Ascending aorta (tissue), 2 donors: ENCODE results near the gene NAP1L4. TPM values are rescaled to one million over a fixed set of nuclear protein-coding genes. Genes with fewer than 3 reads are reported as not detected.
A peak's percentile ranks its signal among the peaks of the same experiment; 100 is the strongest.

Experiments
- DNase-seq, 2 donors: peaks; one replicate each; pipeline ENCODE4 v3.0.0-alpha.2; 2019; ENCODE audit warnings: low spot score in 2 of 2
- H3K27ac ChIP-seq, 2 donors: fragments of 200-600 bp; sonication (generic); one replicate each; pipeline ENCODE4 v1.5.1; 2016 to 2017; ENCODE audit warnings: mild to moderate bottlenecking in 1 of 2
- H3K27me3 ChIP-seq: fragments of 200-600 bp; sonication (generic); one replicate; pipeline ENCODE4 v1.5.1; 2017
- H3K36me3 ChIP-seq, 2 donors: fragments of 200-600 bp; sonication (generic); one replicate each; pipeline ENCODE4 v1.5.1; 2016
- H3K4me1 ChIP-seq, 2 donors: fragments of 200-600 bp; sonication (generic); one replicate each; pipeline ENCODE4 v1.5.1; 2016 to 2017; ENCODE audit warnings: mild to moderate bottlenecking in 1 of 2
- H3K4me3 ChIP-seq, 2 donors: fragments of 200-600 bp; sonication (generic); one replicate each; pipeline ENCODE4 v1.5.1; 2016 to 2017; ENCODE audit warnings: mild to moderate bottlenecking in 1 of 2
- H3K9me3 ChIP-seq, 2 donors: fragments of 200-600 bp; sonication (generic); one replicate each; pipeline ENCODE4 v1.5.1; 2016
- intact Hi-C: fragments of 100-400 bp; cut with DNase I; formaldehyde crosslinking; loops from one replicate; pipeline ENCODE4 v1.15.1; 2023
- total RNA-seq: library from RNA; depleted of rRNA; stranded (reverse); fragments of >200 nt; gene quantifications from one replicate; pipeline ENCODE4 v1.1.0, GENCODE V29; 2016
- TF ChIP-seq, protein P1 (sequence below), 3 experiments: fragments of 200-600 bp in 2 of 3; fragments of 450-650 bp in 1 of 3; sonication (generic) in 2 of 3; IDR thresholded peaks; one replicate each; pipeline ENCODE4 v1.5.1; 2016 to 2019; ENCODE audit warnings: antibody characterized with exemption in 3 of 3, mild to moderate bottlenecking in 1 of 3, moderate library complexity in 1 of 3

Gene NAP1L4
- total RNA-seq, 1 donor from 2014 or later, result 54.5 TPM

GRCh38 chr11:2955906-2956476, 36.1 kb downstream of the NAP1L4 start:
- DNase-seq, result no peak
- no peak overlapping the region for H3K27ac ChIP-seq
- intact Hi-C loops, result no loop called here
- peaks cover 0 to 3% of the 10 kb centered on the region in 2 donors for H3K4me1 ChIP-seq
- TF ChIP-seq, protein P1, sequence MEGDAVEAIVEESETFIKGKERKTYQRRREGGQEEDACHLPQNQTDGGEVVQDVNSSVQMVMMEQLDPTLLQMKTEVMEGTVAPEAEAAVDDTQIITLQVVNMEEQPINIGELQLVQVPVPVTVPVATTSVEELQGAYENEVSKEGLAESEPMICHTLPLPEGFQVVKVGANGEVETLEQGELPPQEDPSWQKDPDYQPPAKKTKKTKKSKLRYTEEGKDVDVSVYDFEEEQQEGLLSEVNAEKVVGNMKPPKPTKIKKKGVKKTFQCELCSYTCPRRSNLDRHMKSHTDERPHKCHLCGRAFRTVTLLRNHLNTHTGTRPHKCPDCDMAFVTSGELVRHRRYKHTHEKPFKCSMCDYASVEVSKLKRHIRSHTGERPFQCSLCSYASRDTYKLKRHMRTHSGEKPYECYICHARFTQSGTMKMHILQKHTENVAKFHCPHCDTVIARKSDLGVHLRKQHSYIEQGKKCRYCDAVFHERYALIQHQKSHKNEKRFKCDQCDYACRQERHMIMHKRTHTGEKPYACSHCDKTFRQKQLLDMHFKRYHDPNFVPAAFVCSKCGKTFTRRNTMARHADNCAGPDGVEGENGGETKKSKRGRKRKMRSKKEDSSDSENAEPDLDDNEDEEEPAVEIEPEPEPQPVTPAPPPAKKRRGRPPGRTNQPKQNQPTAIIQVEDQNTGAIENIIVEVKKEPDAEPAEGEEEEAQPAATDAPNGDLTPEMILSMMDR (IDR thresholded peaks at IDR 0.05), result no peak
- H3K9me3 ChIP-seq, result no peaks in the 10 kb centered on the region
- H3K36me3 ChIP-seq, result peaks cover 87 to 89% of the 10 kb centered on the region in 2 donors
- no peak overlapping the region for H3K4me3 ChIP-seq
- no peaks in the 10 kb centered on the region for H3K27me3 ChIP-seq

DNA sequence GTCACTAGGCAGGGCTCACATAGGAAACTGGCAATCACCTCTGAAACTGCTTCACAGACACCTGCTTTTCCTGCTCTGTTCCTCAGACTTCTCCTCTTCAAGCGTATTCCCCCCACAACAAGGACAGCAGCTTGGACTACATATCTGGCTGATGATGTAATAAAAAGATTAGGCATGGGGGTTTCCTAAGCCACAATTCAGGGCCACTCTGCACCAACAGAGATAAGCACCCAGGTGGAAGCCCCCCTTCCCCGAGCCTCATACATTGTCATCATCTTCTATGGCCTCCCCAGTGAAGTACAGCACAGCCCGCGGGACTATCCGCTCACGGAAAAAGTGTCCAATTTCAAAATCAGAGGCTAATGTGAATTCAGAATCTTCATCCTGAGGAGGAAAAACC, 37.9 kb downstream of the NAP1L4 start:
- H3K27me3 ChIP-seq, result no peaks in the 10 kb centered on the region
- H3K4me1 ChIP-seq, result peaks cover 0 to 3% of the 10 kb centered on the region in 2 donors
- no peak for DNase-seq
- H3K36me3 ChIP-seq, result peaks cover 87 to 92% of the 10 kb centered on the region in 2 donors
- H3K4me3 ChIP-seq, result no peak overlapping the region
- TF ChIP-seq, protein P1 (IDR thresholded peaks at IDR 0.05), result no peak
- H3K9me3 ChIP-seq, result no peaks in the 10 kb centered on the region
- intact Hi-C loops, result no loop called here
- H3K27ac ChIP-seq, result no peak overlapping the region

DNA sequence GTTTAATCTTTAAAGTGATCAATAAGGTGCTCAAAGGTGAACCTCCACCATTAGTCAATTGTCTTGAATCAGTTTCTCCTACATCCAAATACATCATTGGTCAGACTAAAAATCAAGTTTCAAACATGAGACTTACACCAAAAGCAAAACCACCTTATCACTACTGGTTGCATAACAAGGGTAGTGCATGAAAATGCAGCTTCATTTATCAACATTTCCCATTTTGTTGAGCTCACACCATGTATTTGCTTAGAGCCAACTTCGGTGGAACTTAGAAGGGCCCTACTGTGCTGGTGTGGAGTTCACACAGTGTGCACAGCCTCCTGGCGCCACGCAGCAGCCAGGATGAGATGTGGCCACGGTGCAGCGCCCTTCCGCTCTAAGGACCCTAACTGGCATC, 39.8 kb downstream of the NAP1L4 start:
- peaks cover 0 to 3% of the 10 kb centered on the region in 2 donors for H3K4me1 ChIP-seq
- no peak overlapping the region for H3K4me3 ChIP-seq
- DNase-seq, result no peak
- no peak overlapping the region for H3K27ac ChIP-seq
- H3K27me3 ChIP-seq, result no peaks in the 10 kb centered on the region
- H3K36me3 ChIP-seq, result peaks cover 84 to 87% of the 10 kb centered on the region in 2 donors
- intact Hi-C loops, result no loop called here
- no peaks in the 10 kb centered on the region for H3K9me3 ChIP-seq
- TF ChIP-seq, protein P1 (IDR thresholded peaks at IDR 0.05), result no peak

DNA sequence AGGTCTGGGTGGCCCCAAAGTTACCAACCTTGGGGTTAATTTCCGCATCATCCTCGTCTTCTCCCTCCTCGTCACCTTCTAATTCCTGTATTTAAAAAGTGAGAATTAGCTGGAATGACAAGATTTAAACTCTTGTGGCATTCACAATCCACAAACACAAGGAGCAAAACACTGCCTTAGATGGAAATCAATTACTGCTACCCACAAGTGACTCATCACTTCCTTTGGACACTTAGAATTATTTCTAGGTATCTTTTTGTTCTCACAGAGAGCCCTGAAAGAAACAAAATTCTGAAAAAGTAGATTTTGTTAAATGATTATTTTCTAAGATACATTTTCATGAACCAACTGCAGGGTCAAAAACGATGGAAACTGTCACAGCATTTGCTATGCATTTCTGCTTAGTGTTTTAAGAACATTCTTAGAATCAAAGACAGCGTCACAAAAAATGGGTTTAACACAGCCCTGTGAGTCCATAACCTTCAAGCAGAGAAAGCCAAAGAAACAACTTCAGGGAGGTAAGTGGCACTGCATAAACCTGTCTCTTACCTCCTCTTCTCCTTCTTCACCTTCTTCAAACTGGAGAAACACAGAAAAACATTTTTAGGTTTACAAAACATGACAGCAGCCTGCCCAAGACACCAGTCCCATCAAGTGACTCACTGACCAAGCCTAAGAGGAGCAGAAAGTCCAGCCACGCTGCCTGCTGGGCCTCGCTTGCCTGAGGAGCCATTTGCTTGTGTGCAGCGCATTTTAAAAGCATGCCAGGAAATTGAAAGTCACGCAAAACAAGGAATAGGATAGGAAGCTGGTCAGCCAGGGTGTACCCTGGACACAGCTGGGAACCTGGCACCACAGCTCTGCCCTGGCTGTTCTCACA, 40.7 kb downstream of the NAP1L4 start:
- intact Hi-C loops, result no loop called here
- H3K27me3 ChIP-seq, result no peaks in the 10 kb centered on the region
- TF ChIP-seq, protein P1 (IDR thresholded peaks at IDR 0.05), result no peak
- H3K36me3 ChIP-seq, result peaks cover 75 to 84% of the 10 kb centered on the region in 2 donors
- no peak overlapping the region for H3K4me3 ChIP-seq
- H3K27ac ChIP-seq, result peak overlapping the region; percentile 32 to 34
- peaks cover 0 to 3% of the 10 kb centered on the region in 2 donors for H3K4me1 ChIP-seq
- DNase-seq, result no peak
- H3K9me3 ChIP-seq, result no peaks in the 10 kb centered on the region

DNA sequence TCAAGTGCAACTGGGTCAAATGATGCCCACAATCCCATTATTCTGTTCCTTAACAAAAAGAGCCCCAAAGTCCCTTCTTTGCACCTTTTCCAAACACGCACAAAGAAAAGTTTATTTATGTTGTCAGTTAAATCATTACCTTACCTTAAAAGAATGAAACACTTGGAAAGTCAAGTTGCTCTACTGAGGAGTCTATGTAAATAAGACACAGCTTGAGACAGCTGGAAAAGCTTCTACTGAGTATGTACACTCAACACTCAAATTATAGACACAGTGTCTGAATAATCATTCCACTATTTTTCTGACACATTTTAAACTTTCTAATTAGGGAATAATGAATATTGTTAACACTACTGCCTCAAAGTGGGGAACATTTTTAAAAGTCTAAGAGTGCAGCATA, 41.3 kb downstream of the NAP1L4 start:
- Histone ChIP-seq H3K4me1 (peaks cover 3% of the 10 kb centered on the region in 2 donors), H3K4me3 (no peak overlapping the region), H3K27ac (peak overlapping the region; percentile 32 to 34), H3K36me3 (peaks cover 69 to 79% of the 10 kb centered on the region in 2 donors), H3K27me3 (no peaks in the 10 kb centered on the region), H3K9me3 (no peaks in the 10 kb centered on the region)
- TF ChIP-seq, protein P1 (IDR thresholded peaks at IDR 0.05), result no peak
- intact Hi-C loops, result no loop called here
- no peak for DNase-seq
